NCI-H1092 (cell line): ENCODE data around the gene PDE8A.

Source experiments
- DNase-seq: peaks from one replicate; lab custom pipeline; 2025; lab: John Stamatoyannopoulos, UW

PDE8A gene

GRCh38 chr15:85031944-85032558, 50.4 kb downstream of the PDE8A start:
- DNase-seq: no peak

- DNase-seq: no peak
Measured at GRCh38 chr15:85033148-85033547, 51.5 kb downstream of the PDE8A start.

- no peak for DNase-seq
Measured at GRCh38 chr15:85034276-85034675, 52.6 kb downstream of the PDE8A start.

GRCh38 chr15:85035980-85036379, 54.3 kb downstream of the PDE8A start:
- DNase-seq: no peak

- DNase-seq: no peak
Measured at GRCh38 chr15:85036716-85037115, 55.1 kb downstream of the PDE8A start.

GRCh38 chr15:85037641-85038040, 56.0 kb downstream of the PDE8A start:
- DNase-seq: no peak

- DNase-seq: no peak
Measured at GRCh38 chr15:85041230-85041629, 59.6 kb downstream of the PDE8A start.

- no peak for DNase-seq
Measured at GRCh38 chr15:85044251-85044853, 62.7 kb downstream of the PDE8A start.

GRCh38 chr15:85044894-85045293, 63.2 kb downstream of the PDE8A start:
- no peak for DNase-seq

GRCh38 chr15:85045615-85046014, 64.0 kb downstream of the PDE8A start:
- no peak for DNase-seq

- no peak for DNase-seq
Measured at GRCh38 chr15:85047271-85047948, 65.8 kb downstream of the PDE8A start.

- DNase-seq: no peak
Measured at GRCh38 chr15:85048430-85048829, 66.8 kb downstream of the PDE8A start.

- no peak for DNase-seq
Measured at GRCh38 chr15:85049805-85050204, 68.1 kb downstream of the PDE8A start.

- DNase-seq: no peak
Measured at GRCh38 chr15:85059734-85060133, 78.1 kb downstream of the PDE8A start.

GRCh38 chr15:85062560-85062959, 80.9 kb downstream of the PDE8A start:
- no peak for DNase-seq

- no peak for DNase-seq
Measured at GRCh38 chr15:85063088-85063487, 81.4 kb downstream of the PDE8A start.

- no peak for DNase-seq
Measured at GRCh38 chr15:85063522-85064079, 81.9 kb downstream of the PDE8A start.

GRCh38 chr15:85064710-85065109, 83.1 kb downstream of the PDE8A start:
- DNase-seq: no peak

- DNase-seq: no peak
Measured at GRCh38 chr15:85071061-85071460, 89.4 kb downstream of the PDE8A start.

GRCh38 chr15:85071504-85071903, 89.8 kb downstream of the PDE8A start:
- DNase-seq: no peak

GRCh38 chr15:85072917-85073316, 91.3 kb downstream of the PDE8A start:
- no peak for DNase-seq

GRCh38 chr15:85073556-85074194, 92.0 kb downstream of the PDE8A start:
- DNase-seq: no peak

- DNase-seq: no peak
Measured at GRCh38 chr15:85086855-85087254, 105.2 kb downstream of the PDE8A start.
